GM12891 (cell line): ENCODE data around the gene CFAP77.

Source experiments
- DNase-seq: peaks from one replicate; pipeline ENCODE4 v3.0.0; 2011; ENCODE audit warnings: low spot score; ENCODE audit not compliant: insufficient read length
- FAIRE-seq: peaks from 2 replicates; lab custom pipeline; 2011; peaks lifted over from hg19 to GRCh38; lab: Jason Lieb, UNC
- PAX5 ChIP-seq: IDR thresholded peaks from 2 replicates; pipeline ENCODE4 v1.6.1; 2011; ENCODE audit warnings: low read length, moderate library complexity, mild to moderate bottlenecking; ENCODE audit not compliant: insufficient read depth, severe bottlenecking
- POLR2A ChIP-seq: IDR thresholded peaks from 2 replicates; pipeline ENCODE4 v1.6.1; 2011; ENCODE audit warnings: low read depth, low read length, control low read depth
- POLR2AphosphoS5 ChIP-seq: IDR thresholded peaks from 2 replicates; pipeline ENCODE4 v1.6.1; 2011; ENCODE audit warnings: low read depth, low read length, control low read depth
- POU2F2 ChIP-seq: IDR thresholded peaks from 2 replicates; pipeline ENCODE4 v1.6.1; 2011; ENCODE audit warnings: low read depth, mild to moderate bottlenecking, control low read depth, low read length, moderate library complexity
- SPI1 ChIP-seq: IDR thresholded peaks from 2 replicates; pipeline ENCODE4 v1.6.1; 2011; ENCODE audit warnings: low read depth, low read length, control low read depth
- TAF1 ChIP-seq: IDR thresholded peaks from 2 replicates; pipeline ENCODE4 v1.6.1; 2011; ENCODE audit warnings: low read depth, low read length, control low read depth

CFAP77 gene

GRCh38 chr9:132381966-132382541 lies 28.0 kb upstream of the CFAP77 start:
- DNase-seq = no peak
- TF ChIP-seq PAX5 = no peak
- TF ChIP-seq TAF1 = peak; percentile 39; the same call in 1 of the 2 replicates
- 0 out of 2 replicates have a peak, but pooled peaks have one; percentile 31 for TF ChIP-seq POLR2A
- TF ChIP-seq SPI1 = peak; percentile 89
- TF ChIP-seq POU2F2 = peak; percentile 81
- TF ChIP-seq POLR2AphosphoS5 = peak; percentile 50; the same call in 1 of the 2 replicates
- FAIRE-seq = peak; percentile 80

DNA sequence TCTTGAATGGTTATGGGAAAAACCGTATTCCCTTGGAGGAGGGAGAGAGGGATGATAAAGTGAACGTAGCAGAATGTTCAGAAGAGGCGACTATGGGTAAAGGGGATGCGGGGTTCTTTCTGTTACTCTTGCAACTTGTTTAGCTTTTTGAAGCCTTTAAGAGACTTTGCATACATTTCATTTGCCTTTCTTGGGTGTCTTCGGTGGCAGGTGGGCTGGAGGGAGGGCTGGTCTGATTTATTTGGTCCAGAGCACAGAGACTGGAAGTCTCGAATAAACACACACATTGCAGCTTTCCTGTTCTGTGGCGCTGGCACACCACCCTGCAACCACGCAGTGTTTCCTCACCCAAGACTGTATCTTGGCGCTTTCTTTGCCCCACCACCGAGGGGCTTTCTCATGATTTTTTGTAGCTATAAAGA lies 26.5 kb upstream of the CFAP77 start:
- FAIRE-seq (peak; percentile 85), DNase-seq (no peak)
- TF ChIP-seq POLR2AphosphoS5 (no peak), SPI1 (no peak), PAX5 (no peak), POLR2A (peak; percentile 31; the same call in 1 of the 2 replicates), POU2F2 (peak; percentile 83; the same call in 1 of the 2 replicates), TAF1 (no peak)

GRCh38 chr9:132384376-132384775 lies 25.6 kb upstream of the CFAP77 start:
- DNase-seq (peak; percentile 34), FAIRE-seq (peak; percentile 86)
- TF ChIP-seq POU2F2 = peak; percentile 89
- TF ChIP-seq POLR2AphosphoS5 = no peak

DNA sequence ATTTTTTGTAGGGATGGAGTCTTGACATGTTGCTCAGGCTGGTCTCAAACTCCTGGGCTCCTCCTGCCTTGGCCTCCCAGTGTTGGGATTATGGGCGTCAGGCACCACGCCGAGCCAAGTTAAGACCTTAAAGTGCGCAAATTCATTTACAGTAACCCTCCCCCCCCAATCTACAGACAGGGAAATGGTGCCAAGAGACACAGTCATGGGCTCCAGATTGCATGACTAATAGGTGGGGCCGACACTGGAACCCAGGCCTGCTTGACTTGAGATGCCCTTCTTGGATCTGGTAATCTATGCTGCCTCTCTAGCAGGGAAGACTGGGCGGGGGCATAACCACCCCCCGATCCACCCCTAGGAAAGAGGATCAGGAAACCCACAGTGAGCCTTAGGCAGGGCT lies 22.9 kb upstream of the CFAP77 start:
- TF ChIP-seq POU2F2 (no peak), PAX5 (no peak), POLR2A (no peak), POLR2AphosphoS5 (no peak), SPI1 (no peak), TAF1 (no peak)
- no peak for DNase-seq
- FAIRE-seq = no peak

DNA sequence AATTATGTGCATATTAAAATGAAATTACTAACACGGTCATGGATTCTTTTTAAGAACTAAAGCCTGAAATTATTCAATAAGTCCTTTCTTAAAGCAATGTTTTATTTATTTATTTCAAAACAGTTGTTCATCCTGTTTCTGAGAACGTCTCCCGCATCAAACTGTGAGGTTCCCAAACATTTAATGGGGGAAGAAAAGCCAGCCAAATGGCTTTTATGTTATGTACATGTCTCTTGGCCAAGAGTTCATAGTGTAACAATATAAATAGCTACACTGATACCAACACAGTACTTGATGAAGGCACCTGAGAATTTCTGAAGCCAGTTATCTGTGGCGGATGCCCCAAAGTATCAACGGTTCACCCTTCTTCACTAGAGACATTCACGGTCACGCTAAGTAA lies 19.0 kb upstream of the CFAP77 start:
- DNase-seq = no peak
- FAIRE-seq = no peak
- TF ChIP-seq POU2F2 = no peak
- TF ChIP-seq POLR2A = no peak
- TF ChIP-seq POLR2AphosphoS5 = no peak
- TF ChIP-seq PAX5 = no peak
- no peak for TF ChIP-seq SPI1
- TF ChIP-seq TAF1 = no peak

DNA sequence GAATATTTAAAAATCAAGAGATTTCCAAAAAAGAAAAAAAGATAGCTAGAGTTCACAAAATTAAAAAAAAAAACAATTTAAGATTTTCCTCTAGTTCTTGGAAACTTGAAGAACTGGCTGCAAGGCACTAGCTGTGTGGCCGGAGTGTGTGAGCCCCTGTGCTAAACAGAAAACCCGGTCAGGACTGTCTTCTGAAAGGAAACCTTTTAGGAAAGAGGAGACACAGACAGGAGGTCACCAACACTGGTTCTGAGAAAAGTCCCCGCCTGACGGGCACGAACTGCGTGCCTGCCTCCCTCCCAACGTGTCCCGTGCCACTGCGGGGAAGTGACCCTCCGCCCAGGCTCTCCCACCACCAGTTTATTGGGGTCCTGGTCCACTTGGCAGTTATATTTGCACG lies 18.6 kb upstream of the CFAP77 start:
- TF ChIP-seq POU2F2 (no peak), POLR2A (no peak), TAF1 (no peak), PAX5 (no peak), SPI1 (no peak), POLR2AphosphoS5 (no peak)
- FAIRE-seq (no peak), DNase-seq (no peak)

GRCh38 chr9:132395560-132395959 lies 14.5 kb upstream of the CFAP77 start:
- DNase-seq (no peak), FAIRE-seq (no peak)
- TF ChIP-seq PAX5 (no peak), POU2F2 (no peak), POLR2A (no peak), SPI1 (no peak), POLR2AphosphoS5 (no peak), TAF1 (no peak)

DNA sequence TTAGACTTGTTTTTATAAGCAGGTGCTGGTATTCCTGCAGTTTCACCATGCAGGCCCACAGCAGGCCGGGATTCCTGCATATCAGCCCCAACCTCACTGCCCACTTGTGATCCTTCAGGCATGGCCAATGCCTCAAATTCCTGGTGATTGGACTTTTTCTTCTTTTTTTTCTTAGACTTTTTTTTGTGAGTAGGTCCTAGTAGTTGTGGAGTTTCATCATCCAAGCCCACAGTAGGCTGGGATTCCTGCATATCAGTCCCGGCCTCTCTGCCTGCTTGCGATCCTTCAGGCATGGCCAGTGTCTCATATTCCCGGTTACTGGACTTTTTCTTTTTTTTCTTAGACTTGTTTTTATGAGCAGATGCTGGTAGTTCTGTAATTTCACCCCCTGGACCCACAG lies 8.2 kb upstream of the CFAP77 start:
- DNase-seq = no peak
- TF ChIP-seq POLR2AphosphoS5 = no peak
- no peak for TF ChIP-seq SPI1
- TF ChIP-seq PAX5 = no peak
- no peak for TF ChIP-seq POLR2A
- FAIRE-seq = no peak

DNA sequence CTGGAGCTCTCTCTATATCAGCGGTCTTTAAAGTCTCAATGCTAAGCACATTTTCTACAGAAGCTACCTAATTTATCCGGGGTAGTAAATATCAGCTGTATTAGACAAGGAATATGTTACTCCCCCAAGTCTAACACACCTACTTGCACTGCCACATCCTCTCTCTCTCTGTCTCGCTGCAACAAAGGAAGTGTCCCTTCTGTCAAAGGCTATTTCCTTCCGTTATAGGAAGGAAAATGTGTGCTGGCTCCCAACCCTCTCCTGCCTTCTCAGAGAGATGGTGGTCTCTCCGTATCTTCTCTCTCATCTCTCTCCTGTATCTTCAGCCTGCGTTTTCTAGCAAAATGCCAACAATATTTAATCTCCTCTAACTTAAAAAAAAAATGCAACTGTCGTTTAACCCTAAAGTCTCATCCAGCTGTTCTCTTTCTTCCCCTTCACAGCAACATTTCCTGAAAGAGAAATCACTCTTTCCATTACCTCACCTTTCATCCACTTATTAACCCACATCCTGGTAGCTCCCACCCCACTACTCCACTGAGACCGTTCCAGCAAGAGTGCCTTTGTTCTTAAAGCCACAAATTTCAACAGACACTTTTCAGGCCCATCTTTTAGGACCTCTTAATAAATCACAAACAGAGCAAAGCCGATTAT lies 5.7 kb upstream of the CFAP77 start:
- TF ChIP-seq SPI1 (0 out of 2 replicates have a peak, but pooled peaks have one; percentile 10), POLR2AphosphoS5 (no peak)
- FAIRE-seq (peak; percentile 47), DNase-seq (no peak)
